ENCODE data around the gene TNFRSF18. TPM values are rescaled to one million over a fixed set of nuclear protein-coding genes. Genes with fewer than 3 reads are reported as not detected.
"Not testable (repeated sequence)": the region's sequence is repeated elsewhere in the genome, so short reads cannot be mapped to it uniquely, and the experiment has no call there.

TNFRSF18 gene
- total RNA-seq, 1 experiment from 2014 or later = not detected

DNA sequence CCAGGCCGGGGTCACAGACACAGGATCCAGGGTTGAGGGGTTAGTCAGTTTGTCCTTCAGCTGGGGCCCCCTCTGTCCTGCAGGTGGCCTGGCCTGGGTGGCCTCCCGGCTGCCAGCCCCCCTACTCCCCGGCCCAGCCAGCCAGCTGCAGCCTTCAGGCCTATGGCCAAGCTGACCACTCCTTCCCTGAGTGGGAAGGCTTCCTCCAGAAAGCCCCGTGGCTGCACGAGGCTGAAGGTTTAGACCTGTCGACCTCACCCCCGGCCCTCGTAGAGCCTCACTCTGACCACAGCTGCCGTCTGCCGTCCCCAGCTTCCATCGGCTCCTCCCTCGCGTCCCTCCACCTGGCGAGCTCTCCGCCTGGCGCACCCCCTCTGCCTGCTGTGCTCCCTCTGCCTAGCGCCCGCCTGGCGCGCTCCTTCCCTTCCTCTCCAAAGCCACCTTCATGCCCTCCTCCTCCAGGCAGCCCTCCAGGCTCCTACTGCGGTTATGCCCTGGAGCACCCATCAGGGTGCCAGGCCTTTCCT, 23.1 kb downstream of the TNFRSF18 start:
- in situ Hi-C loops (cut with HindIII; ENCODE audit: low sequenced_read_pairs) = no loop called here
- DNase-seq (ENCODE audit: low spot score) = no peak

- in situ Hi-C loops (cut with HindIII; ENCODE audit: low sequenced_read_pairs) = no loop called here
- DNase-seq (ENCODE audit: low spot score) = no peak
Observed at GRCh38 chr1:1182491-1183220, 23.7 kb downstream of the TNFRSF18 start.

- DNase-seq (ENCODE audit: low spot score) = no peak
- in situ Hi-C loops (cut with HindIII; ENCODE audit: low sequenced_read_pairs) = no loop called here
Observed at GRCh38 chr1:1181938-1182410, 24.4 kb downstream of the TNFRSF18 start.

- in situ Hi-C loops (cut with HindIII; ENCODE audit: low sequenced_read_pairs) = no loop called here
- no peak for DNase-seq (ENCODE audit: low spot score)
Observed at GRCh38 chr1:1181129-1181937, 25.1 kb downstream of the TNFRSF18 start.

- in situ Hi-C loops (cut with HindIII; ENCODE audit: low sequenced_read_pairs) = no loop called here
- no peak for DNase-seq (ENCODE audit: low spot score)
Observed at GRCh38 chr1:1179983-1180861, 26.2 kb downstream of the TNFRSF18 start.

GRCh38 chr1:1179346-1179982, 26.9 kb downstream of the TNFRSF18 start:
- no peak for DNase-seq (ENCODE audit: low spot score)
- in situ Hi-C loops (cut with HindIII; ENCODE audit: low sequenced_read_pairs) = no loop called here

- DNase-seq (ENCODE audit: low spot score) = no peak
- in situ Hi-C loops (cut with HindIII; ENCODE audit: low sequenced_read_pairs) = no loop called here
Observed at GRCh38 chr1:1178794-1179331, 27.5 kb downstream of the TNFRSF18 start.

GRCh38 chr1:1177452-1178206, 28.8 kb downstream of the TNFRSF18 start:
- in situ Hi-C loops (cut with HindIII; ENCODE audit: low sequenced_read_pairs) = no loop called here
- no peak for DNase-seq (ENCODE audit: low spot score)

DNA sequence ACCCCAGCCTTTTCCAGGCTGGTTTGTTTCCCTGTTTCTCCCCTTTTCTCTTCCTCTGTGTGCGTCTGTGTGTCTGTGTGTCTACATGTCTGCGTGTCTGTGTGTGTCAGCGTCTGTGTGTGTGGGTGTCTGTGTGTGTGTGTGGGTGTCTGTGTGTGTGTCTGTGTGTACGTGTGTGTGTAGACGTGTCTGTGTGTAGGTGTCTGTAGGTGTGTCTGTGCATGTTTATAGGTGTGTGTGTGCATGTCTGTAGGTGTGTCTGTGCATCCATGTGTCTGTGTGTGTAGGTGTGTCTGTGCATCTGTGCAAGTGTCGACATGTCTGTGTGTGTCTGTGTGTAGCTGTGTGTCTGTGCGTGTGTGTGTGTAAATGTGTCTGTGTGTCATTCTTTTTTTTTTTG, 29.5 kb downstream of the TNFRSF18 start:
- in situ Hi-C loops (cut with HindIII; ENCODE audit: low sequenced_read_pairs) = no loop called here
- no peak for DNase-seq (ENCODE audit: low spot score)

- DNase-seq (ENCODE audit: low spot score); in situ Hi-C loops (cut with HindIII; ENCODE audit: low sequenced_read_pairs): not testable (repeated sequence)
Observed at GRCh38 chr1:1176063-1176761, 30.2 kb downstream of the TNFRSF18 start.

- in situ Hi-C loops (cut with HindIII; ENCODE audit: low sequenced_read_pairs) = no loop called here
- DNase-seq (ENCODE audit: low spot score) = no peak
Observed at GRCh38 chr1:1175221-1176062, 30.9 kb downstream of the TNFRSF18 start.

DNA sequence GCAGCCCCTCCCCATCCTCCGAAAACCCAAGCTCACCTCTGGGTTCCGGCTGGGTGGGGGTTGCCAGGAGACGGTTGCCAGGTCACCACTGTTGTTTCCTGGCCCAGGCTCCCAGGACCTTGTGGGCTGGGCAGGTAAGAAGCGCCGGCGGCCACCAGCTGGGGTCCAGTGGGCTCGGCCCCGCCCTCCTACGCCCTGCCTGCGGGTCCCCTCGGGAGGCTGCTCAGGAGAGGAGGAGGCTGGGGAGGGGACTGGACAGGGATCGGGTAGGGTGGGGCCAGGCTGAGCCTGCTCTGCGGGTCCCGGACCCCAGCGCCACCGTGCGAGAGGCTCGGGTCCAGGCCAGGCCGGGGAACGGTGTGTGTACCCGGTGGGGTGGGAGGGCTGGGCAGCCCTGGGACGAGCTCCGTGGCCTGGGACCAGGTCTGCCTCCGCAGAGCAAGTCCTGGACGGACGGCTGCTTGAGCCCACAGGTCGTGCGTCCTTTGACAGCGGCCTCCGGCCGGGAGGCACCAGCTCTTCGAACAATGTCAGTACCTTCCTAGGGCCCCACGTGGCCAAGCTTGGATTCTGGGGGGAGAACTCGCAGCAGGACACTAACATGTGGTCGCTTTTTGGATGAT, 32.5 kb downstream of the TNFRSF18 start, which contains the start of gene TTLL10:
TSS of gene TTLL10 (plus strand) at position 88 of the 623 bp plus-strand sequence. CDS start 5,336 bp downstream, outside the sequence.
- no peak for DNase-seq (ENCODE audit: low spot score)
- in situ Hi-C loops (cut with HindIII; ENCODE audit: low sequenced_read_pairs) = loop anchor here (5.0 kb wide), 1 partner anchor 47 kb away; no protein-coding TSS in a partner anchor

DNA sequence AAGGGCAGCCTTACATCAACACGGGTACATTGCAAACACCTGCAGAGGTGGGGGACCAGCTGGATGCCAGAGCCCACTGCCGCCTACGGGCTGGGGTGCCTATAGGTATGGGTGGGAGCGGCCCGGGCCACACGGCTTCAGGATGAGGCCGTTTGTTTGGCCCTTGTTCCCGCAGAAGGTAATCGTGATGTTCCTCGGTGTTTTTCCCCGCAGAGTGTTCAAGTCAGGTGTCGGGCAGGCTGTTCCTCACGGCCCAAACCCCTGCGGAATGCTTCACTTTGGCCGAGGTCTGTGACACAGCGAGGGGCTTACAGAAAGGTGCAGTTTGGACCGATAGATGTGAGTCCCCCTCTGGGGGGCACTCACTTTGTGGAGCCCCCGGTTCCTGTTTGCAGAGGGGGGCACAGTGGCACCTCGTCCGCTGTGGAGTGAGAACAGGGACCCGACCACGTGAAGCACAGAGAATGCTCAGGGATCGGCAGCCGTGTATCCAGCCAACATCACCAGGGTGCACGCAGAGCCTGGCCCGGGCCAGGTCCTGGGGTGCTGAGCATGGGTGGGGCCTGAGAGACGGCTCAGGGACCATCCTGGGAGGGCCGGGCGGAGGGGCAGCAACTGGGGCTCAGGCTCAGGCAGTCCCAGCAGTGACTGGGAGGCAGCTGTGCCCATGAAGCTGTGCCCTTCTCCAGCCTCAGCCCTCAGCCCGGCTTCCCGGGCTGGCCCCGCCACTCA, 33.2 kb downstream of the TNFRSF18 start:
- DNase-seq (ENCODE audit: low spot score) = no peak
- in situ Hi-C loops (cut with HindIII; ENCODE audit: low sequenced_read_pairs) = loop anchor here (5.0 kb wide), 1 partner anchor 46 kb away; no protein-coding TSS in a partner anchor

- no peak for DNase-seq (ENCODE audit: low spot score)
- in situ Hi-C loops (cut with HindIII; ENCODE audit: low sequenced_read_pairs) = loop anchor here (5.0 kb wide), 1 partner anchor 44 kb away; no protein-coding TSS in a partner anchor
Observed at GRCh38 chr1:1171546-1172340, 34.6 kb downstream of the TNFRSF18 start.
